MM.1S (cell line): Measurements from ENCODE around the gene TOX3.

Experiments
- CTCF ChIP-seq: fragments of 300-600 bp; sonication (generic); IDR thresholded peaks from 2 replicates; pipeline ENCODE4 v1.5.1; 2016; ENCODE audit warnings: antibody characterized with exemption, low read length, mixed read lengths
- EZH2phosphoT487 ChIP-seq: fragments of 300-600 bp; sonication (generic); IDR thresholded peaks from 2 replicates; pipeline ENCODE4 v1.6.1; 2018; ENCODE audit warnings: antibody characterized with exemption, low read length

- TF ChIP-seq CTCF = no peak
- TF ChIP-seq EZH2phosphoT487 = no peak
Observed at GRCh38 chr16:52497067-52497816, 49.7 kb downstream of the TOX3 start.
